Vagina (tissue), 2 donors: ENCODE results near the gene PIWIL4. TPM values are rescaled to one million over a fixed set of nuclear protein-coding genes. Genes with fewer than 3 reads are reported as not detected.

Source experiments
- DNase-seq, 2 donors: peaks; one replicate each; pipeline ENCODE4 v3.0.0-alpha.2; 2017; ENCODE audit errors: extremely low spot score in 2 of 2
- H3K27ac ChIP-seq: fragments of 200-600 bp; sonication (generic); one replicate; pipeline ENCODE4 v1.5.1; 2019
- H3K27me3 ChIP-seq: fragments of 200-600 bp; sonication (generic); one replicate; pipeline ENCODE4 v1.5.1; 2019
- H3K36me3 ChIP-seq, 2 donors: fragments of 200-600 bp; sonication (generic); one replicate each; pipeline ENCODE4 v1.5.1; 2017 to 2019
- H3K4me1 ChIP-seq: fragments of 200-600 bp; sonication (generic); one replicate; pipeline ENCODE4 v1.5.1; 2019
- H3K4me3 ChIP-seq, 2 donors: fragments of 200-600 bp; sonication (generic); 1 replicate in 1 of 2; 2 replicates in 1 of 2; pipeline ENCODE4 v1.5.1; 2016 to 2019
- H3K9me3 ChIP-seq: fragments of 200-600 bp; sonication (generic); one replicate; pipeline ENCODE4 v1.5.1; 2019
- POLR2A ChIP-seq, 2 donors: fragments of 450-650 bp; IDR thresholded peaks; one replicate each; pipeline ENCODE4 v1.6.1; 2017; ENCODE audit warnings: antibody characterized with exemption in 2 of 2, mild to moderate bottlenecking in 2 of 2, moderate library complexity in 2 of 2
- POLR2AphosphoS5 ChIP-seq, 2 donors: sonication (generic); formaldehyde crosslinking; IDR thresholded peaks; one replicate each; pipeline ENCODE4 v1.9.0; 2017; ENCODE audit warnings: antibody characterized with exemption in 2 of 2, mild to moderate bottlenecking in 2 of 2, low read depth in 1 of 2; ENCODE audit not compliant: insufficient read depth in 1 of 2
- intact Hi-C: fragments of 100-400 bp; cut with DNase I; formaldehyde crosslinking; loops from one replicate; pipeline ENCODE4 v1.15.1; 2023
- total RNA-seq: library from RNA; depleted of rRNA; stranded (reverse); fragments of >200 nt; gene quantifications from one replicate; pipeline ENCODE4 v1.2.3, GENCODE V29; 2016
- TF ChIP-seq, protein P1 (sequence below), 3 experiments: fragments of 450-650 bp in 2 of 3; fragments of 200-600 bp in 1 of 3; sonication (generic) in 1 of 3; IDR thresholded peaks; one replicate each; pipeline ENCODE4 v1.5.1; 2017 to 2019; ENCODE audit warnings: antibody characterized with exemption in 3 of 3, mild to moderate bottlenecking in 2 of 3, moderate library complexity in 2 of 3

PIWIL4 gene
- total RNA-seq, 1 donor from 2014 or later: 3.2 TPM

DNA sequence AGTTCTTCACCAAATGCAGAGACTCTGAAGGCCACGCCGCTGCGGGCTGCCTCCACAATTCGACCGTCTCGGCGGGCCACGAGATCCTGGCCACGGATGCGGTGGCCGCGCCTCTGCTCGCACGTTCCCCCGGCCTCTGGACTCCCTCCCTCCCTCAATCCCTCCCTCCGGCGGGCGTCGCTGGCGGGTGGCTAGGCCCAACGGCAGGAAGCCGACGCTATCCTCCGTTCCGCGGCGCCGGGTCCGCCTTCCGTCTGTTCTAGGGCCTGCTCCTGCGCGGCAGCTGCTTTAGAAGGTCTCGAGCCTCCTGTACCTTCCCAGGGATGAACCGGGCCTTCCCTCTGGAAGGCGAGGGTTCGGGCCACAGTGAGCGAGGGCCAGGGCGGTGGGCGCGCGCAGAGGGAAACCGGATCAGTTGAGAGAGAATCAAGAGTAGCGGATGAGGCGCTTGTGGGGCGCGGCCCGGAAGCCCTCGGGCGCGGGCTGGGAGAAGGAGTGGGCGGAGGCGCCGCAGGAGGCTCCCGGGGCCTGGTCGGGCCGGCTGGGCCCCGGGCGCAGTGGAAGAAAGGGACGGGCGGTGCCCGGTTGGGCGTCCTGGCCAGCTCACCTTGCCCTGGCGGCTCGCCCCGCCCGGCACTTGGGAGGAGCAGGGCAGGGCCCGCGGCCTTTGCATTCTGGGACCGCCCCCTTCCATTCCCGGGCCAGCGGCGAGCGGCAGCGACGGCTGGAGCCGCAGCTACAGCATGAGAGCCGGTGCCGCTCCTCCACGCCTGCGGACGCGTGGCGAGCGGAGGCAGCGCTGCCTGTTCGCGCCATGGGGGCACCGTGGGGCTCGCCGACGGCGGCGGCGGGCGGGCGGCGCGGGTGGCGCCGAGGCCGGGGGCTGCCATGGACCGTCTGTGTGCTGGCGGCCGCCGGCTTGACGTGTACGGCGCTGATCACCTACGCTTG, 23.2 kb upstream of the PIWIL4 start, which contains the start of gene FUT4:
Gene FUT4, plus strand, starts transcription at position 227 of the 951 bp plus-strand sequence. Its CDS starts 213 bp downstream, at position 440.
- Histone ChIP-seq H3K27me3 (no peaks in the 10 kb centered on the region), H3K9me3 (no peaks in the 10 kb centered on the region), H3K27ac (peak within 1 kb of the TSS; percentile 91), H3K4me1 (peaks cover 49% of the 10 kb centered on the region), H3K4me3 (peak within 1 kb of the TSS; percentile 60 to 97), H3K36me3 (no peaks in the 10 kb centered on the region)
- peak in 1 of 2 donors; percentile 91 for DNase-seq
- TF ChIP-seq, protein P1, sequence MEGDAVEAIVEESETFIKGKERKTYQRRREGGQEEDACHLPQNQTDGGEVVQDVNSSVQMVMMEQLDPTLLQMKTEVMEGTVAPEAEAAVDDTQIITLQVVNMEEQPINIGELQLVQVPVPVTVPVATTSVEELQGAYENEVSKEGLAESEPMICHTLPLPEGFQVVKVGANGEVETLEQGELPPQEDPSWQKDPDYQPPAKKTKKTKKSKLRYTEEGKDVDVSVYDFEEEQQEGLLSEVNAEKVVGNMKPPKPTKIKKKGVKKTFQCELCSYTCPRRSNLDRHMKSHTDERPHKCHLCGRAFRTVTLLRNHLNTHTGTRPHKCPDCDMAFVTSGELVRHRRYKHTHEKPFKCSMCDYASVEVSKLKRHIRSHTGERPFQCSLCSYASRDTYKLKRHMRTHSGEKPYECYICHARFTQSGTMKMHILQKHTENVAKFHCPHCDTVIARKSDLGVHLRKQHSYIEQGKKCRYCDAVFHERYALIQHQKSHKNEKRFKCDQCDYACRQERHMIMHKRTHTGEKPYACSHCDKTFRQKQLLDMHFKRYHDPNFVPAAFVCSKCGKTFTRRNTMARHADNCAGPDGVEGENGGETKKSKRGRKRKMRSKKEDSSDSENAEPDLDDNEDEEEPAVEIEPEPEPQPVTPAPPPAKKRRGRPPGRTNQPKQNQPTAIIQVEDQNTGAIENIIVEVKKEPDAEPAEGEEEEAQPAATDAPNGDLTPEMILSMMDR (IDR thresholded peaks at IDR 0.05): no peak
- TF ChIP-seq POLR2AphosphoS5 (IDR thresholded peaks at IDR 0.05; ENCODE audit: insufficient read depth in 1 of 2, low read depth in 1 of 2) (peak in 1 of 2 donors; percentile 86), POLR2A (IDR thresholded peaks at IDR 0.05) (peak in 1 of 2 donors; percentile 19)
- intact Hi-C loops: no loop called here

DNA sequence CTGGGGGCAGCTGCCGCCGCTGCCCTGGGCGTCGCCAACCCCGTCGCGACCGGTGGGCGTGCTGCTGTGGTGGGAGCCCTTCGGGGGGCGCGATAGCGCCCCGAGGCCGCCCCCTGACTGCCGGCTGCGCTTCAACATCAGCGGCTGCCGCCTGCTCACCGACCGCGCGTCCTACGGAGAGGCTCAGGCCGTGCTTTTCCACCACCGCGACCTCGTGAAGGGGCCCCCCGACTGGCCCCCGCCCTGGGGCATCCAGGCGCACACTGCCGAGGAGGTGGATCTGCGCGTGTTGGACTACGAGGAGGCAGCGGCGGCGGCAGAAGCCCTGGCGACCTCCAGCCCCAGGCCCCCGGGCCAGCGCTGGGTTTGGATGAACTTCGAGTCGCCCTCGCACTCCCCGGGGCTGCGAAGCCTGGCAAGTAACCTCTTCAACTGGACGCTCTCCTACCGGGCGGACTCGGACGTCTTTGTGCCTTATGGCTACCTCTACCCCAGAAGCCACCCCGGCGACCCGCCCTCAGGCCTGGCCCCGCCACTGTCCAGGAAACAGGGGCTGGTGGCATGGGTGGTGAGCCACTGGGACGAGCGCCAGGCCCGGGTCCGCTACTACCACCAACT, 22.4 kb upstream of the PIWIL4 start:
- DNase-seq: no peak

DNA sequence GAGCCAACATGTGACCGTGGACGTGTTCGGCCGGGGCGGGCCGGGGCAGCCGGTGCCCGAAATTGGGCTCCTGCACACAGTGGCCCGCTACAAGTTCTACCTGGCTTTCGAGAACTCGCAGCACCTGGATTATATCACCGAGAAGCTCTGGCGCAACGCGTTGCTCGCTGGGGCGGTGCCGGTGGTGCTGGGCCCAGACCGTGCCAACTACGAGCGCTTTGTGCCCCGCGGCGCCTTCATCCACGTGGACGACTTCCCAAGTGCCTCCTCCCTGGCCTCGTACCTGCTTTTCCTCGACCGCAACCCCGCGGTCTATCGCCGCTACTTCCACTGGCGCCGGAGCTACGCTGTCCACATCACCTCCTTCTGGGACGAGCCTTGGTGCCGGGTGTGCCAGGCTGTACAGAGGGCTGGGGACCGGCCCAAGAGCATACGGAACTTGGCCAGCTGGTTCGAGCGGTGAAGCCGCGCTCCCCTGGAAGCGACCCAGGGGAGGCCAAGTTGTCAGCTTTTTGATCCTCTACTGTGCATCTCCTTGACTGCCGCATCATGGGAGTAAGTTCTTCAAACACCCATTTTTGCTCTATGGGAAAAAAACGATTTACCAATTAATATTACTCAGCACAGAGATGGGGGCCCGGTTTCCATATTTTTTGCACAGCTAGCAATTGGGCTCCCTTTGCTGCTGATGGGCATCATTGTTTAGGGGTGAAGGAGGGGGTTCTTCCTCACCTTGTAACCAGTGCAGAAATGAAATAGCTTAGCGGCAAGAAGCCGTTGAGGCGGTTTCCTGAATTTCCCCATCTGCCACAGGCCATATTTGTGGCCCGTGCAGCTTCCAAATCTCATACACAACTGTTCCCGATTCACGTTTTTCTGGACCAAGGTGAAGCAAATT, 21.7 kb upstream of the PIWIL4 start:
- no peak for DNase-seq
- TF ChIP-seq POLR2A (IDR thresholded peaks at IDR 0.05) (no peak), POLR2AphosphoS5 (IDR thresholded peaks at IDR 0.05; ENCODE audit: insufficient read depth in 1 of 2, low read depth in 1 of 2) (no peak)
- TF ChIP-seq, protein P1 (IDR thresholded peaks at IDR 0.05): no peak
- no peaks in the 10 kb centered on the region for H3K9me3 ChIP-seq
- H3K36me3 ChIP-seq: no peaks in the 10 kb centered on the region
- intact Hi-C loops: no loop called here
- H3K4me3 ChIP-seq: peak overlapping the region; percentile 60 to 97
- H3K27me3 ChIP-seq: no peaks in the 10 kb centered on the region
- peak overlapping the region; percentile 91 for H3K27ac ChIP-seq
- peaks cover 58% of the 10 kb centered on the region for H3K4me1 ChIP-seq

More for the DNA sequence above, 22.4 kb upstream of the PIWIL4 start:
- H3K36me3 ChIP-seq: no peaks in the 10 kb centered on the region
- H3K4me3 ChIP-seq: peak overlapping the region; percentile 60 to 97
- H3K27me3 ChIP-seq: no peaks in the 10 kb centered on the region
- TF ChIP-seq, protein P1 (IDR thresholded peaks at IDR 0.05): no peak
- TF ChIP-seq POLR2A (IDR thresholded peaks at IDR 0.05) (no peak), POLR2AphosphoS5 (IDR thresholded peaks at IDR 0.05; ENCODE audit: insufficient read depth in 1 of 2, low read depth in 1 of 2) (no peak)
- H3K9me3 ChIP-seq: no peaks in the 10 kb centered on the region
- peak overlapping the region; percentile 91 for H3K27ac ChIP-seq
- intact Hi-C loops: no loop called here
- H3K4me1 ChIP-seq: peaks cover 51% of the 10 kb centered on the region

DNA sequence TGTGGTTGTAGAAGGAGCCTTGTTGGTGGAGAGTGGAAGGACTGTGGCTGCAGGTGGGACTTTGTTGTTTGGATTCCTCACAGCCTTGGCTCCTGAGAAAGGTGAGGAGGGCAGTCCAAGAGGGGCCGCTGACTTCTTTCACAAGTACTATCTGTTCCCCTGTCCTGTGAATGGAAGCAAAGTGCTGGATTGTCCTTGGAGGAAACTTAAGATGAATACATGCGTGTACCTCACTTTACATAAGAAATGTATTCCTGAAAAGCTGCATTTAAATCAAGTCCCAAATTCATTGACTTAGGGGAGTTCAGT, 21.1 kb upstream of the PIWIL4 start:
- intact Hi-C loops: no loop called here
- peaks cover 61% of the 10 kb centered on the region for H3K4me1 ChIP-seq
- H3K4me3 ChIP-seq: peak overlapping the region; percentile 60 to 97

More for the DNA sequence above, 21.1 kb upstream of the PIWIL4 start:
- H3K9me3 ChIP-seq: no peaks in the 10 kb centered on the region
- H3K27me3 ChIP-seq: no peaks in the 10 kb centered on the region
- DNase-seq: no peak
- H3K27ac ChIP-seq: no peak overlapping the region
- H3K36me3 ChIP-seq: no peaks in the 10 kb centered on the region
- TF ChIP-seq, protein P1 (IDR thresholded peaks at IDR 0.05): no peak
- no peak for TF ChIP-seq POLR2A (IDR thresholded peaks at IDR 0.05)
- TF ChIP-seq POLR2AphosphoS5 (IDR thresholded peaks at IDR 0.05; ENCODE audit: insufficient read depth in 1 of 2, low read depth in 1 of 2): no peak
